ENCODE measurements around the gene VPS35L.
"Not testable (repeated sequence)": the region's sequence is repeated elsewhere in the genome, so short reads cannot be mapped to it uniquely, and the experiment has no call there.

VPS35L gene

GRCh38 chr16:19655242-19655777, 99.8 kb downstream of the VPS35L start:
- no peak for DNase-seq

GRCh38 chr16:19657831-19658230, 102.3 kb downstream of the VPS35L start:
- no peak for DNase-seq

GRCh38 chr16:19659554-19659953, 104.1 kb downstream of the VPS35L start:
- no peak for DNase-seq

- DNase-seq, result no peak
These were observed 104.9 kb downstream of the VPS35L start for GRCh38 chr16:19660432-19660831.

- DNase-seq, result no peak
These were observed 106.8 kb downstream of the VPS35L start for GRCh38 chr16:19662351-19662750.

- DNase-seq, result no peak
These were observed 108.7 kb downstream of the VPS35L start for GRCh38 chr16:19664166-19664565.

- not testable (repeated sequence) for DNase-seq
These were observed 109.8 kb downstream of the VPS35L start for GRCh38 chr16:19665313-19665712.

- DNase-seq, result no peak
These were observed 111.0 kb downstream of the VPS35L start for GRCh38 chr16:19666477-19666876.

- DNase-seq, result no peak
These were observed 116.9 kb downstream of the VPS35L start for GRCh38 chr16:19672378-19672777.

GRCh38 chr16:19674485-19674884, 119.0 kb downstream of the VPS35L start:
- DNase-seq, result no peak

- no peak for DNase-seq
These were observed 121.9 kb downstream of the VPS35L start for GRCh38 chr16:19677402-19677801.

- no peak for DNase-seq
These were observed 123.3 kb downstream of the VPS35L start for GRCh38 chr16:19678804-19679203.

GRCh38 chr16:19679281-19679680, 123.8 kb downstream of the VPS35L start:
- DNase-seq, result not testable (repeated sequence)

GRCh38 chr16:19680881-19681340, 125.4 kb downstream of the VPS35L start:
- DNase-seq, result no peak

- no peak for DNase-seq
These were observed 126.1 kb downstream of the VPS35L start for GRCh38 chr16:19681637-19682036.

GRCh38 chr16:19683453-19684236, 128.1 kb downstream of the VPS35L start:
- DNase-seq, result no peak

- DNase-seq, result no peak
These were observed 129.7 kb downstream of the VPS35L start for GRCh38 chr16:19685176-19685575.

- no peak for DNase-seq
These were observed 131.8 kb downstream of the VPS35L start for GRCh38 chr16:19687279-19687678.

GRCh38 chr16:19688396-19689024, 133.0 kb downstream of the VPS35L start:
- no peak for DNase-seq

GRCh38 chr16:19689342-19689741, 133.8 kb downstream of the VPS35L start:
- DNase-seq, result no peak

- DNase-seq, result no peak
These were observed 134.7 kb downstream of the VPS35L start for GRCh38 chr16:19690196-19690595.

- no peak for DNase-seq
These were observed 135.7 kb downstream of the VPS35L start for GRCh38 chr16:19691161-19691711.

- no peak for DNase-seq
These were observed 139.5 kb downstream of the VPS35L start for GRCh38 chr16:19694989-19695388.

- DNase-seq, result peak; percentile 90
These were observed 140.8 kb downstream of the VPS35L start for GRCh38 chr16:19696328-19696727.

All from CD4-positive, alpha-beta T cell treated with Interleukin-4 for 4 hours (primary cell).